NAMALWA (cell line): Measurements from ENCODE around the gene EDC3.
"Not testable (repeated sequence)": the region's sequence is repeated elsewhere in the genome, so short reads cannot be mapped to it uniquely, and the experiment has no call there.

Source experiments
- DNase-seq: peaks from one replicate; pipeline ENCODE4 v3.0.0-alpha.2; 2015; ENCODE audit warnings: low spot score

Gene EDC3

DNA sequence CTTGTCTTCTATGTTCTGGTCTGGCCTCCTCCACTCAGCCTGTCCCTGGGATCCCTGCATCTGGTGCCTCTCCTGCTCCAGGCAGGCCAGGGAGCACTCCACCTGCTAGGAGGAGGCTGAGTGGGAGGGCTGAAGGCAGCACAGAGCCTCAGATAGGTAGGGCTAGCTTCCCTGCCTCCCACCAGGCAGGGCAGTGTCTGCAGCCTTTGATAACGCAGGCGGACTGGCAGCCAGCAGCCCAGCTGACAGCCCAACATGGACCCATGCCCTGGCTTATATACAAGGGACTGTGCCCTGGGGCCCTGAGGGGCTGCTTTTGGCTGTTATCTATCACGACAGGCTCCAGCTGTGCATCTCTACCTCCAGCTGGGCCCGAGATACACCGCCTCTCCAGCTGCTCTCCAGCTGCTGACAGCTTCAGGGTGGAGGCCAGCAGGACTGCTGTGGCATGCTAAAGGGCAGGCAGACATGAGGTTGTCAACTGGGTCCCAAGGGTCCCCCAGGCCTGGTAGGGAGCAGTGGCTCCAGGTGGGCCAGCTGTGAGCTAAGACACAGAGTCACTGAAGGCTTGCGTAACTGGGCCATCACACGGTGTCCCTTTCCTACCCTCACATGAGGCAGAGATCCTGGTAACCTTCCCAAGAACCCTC lies 85.4 kb downstream of the EDC3 start:
- peak; percentile 68 for DNase-seq

- DNase-seq: no peak
These were observed 85.9 kb downstream of the EDC3 start for GRCh38 chr15:74609938-74610301.

GRCh38 chr15:74608786-74609185 lies 87.0 kb downstream of the EDC3 start:
- DNase-seq: no peak

- DNase-seq: no peak
These were observed 90.1 kb downstream of the EDC3 start for GRCh38 chr15:74605795-74606150.

- DNase-seq: no peak
These were observed 90.6 kb downstream of the EDC3 start for GRCh38 chr15:74604983-74605794.

- no peak for DNase-seq
These were observed 91.8 kb downstream of the EDC3 start for GRCh38 chr15:74603789-74604705.

DNA sequence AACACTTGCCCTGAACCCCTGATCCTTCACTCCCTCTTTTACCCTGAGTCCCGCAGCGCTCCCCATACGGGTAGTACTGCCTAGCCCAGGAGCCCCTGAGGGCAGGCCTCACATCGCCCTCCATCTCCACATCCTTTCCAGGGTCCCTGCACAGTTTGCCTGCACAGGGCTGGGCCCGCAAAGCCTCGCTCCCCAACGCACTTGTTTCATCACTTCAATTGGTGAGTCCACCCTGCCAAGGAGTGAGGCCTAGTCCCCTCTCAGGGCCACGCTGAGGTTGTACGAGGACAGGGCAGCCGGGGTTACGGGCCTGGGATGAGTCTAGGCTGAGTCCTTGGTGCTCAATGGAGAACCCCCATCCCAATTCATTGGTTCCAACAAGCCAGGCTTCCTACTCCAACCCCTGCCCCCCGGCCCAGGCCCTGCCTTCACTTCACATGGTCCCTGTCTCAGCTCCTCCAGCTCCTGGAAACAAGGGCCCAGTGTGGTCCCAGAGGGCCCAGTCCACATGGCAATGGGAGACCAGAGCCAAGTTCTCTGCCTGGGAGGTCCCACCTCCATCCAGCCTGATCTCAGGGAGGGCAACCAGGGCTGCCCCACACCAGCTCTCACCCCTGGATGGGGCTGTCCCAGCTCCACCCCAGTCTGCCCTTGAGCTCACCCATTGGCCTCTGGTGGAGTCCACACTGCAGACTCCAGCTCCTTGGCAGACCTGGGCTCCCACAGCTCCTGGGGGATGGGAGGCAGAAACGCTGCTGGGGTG lies 92.6 kb downstream of the EDC3 start:
- DNase-seq: no peak

- DNase-seq: no peak
These were observed 96.7 kb downstream of the EDC3 start for GRCh38 chr15:74599156-74599555.

GRCh38 chr15:74598126-74598842 lies 97.5 kb downstream of the EDC3 start:
- DNase-seq: peak; percentile 85

- not testable (repeated sequence) for DNase-seq
These were observed 98.6 kb downstream of the EDC3 start for GRCh38 chr15:74597146-74597705.

GRCh38 chr15:74596736-74597135 lies 99.1 kb downstream of the EDC3 start:
- DNase-seq: not testable (repeated sequence)

GRCh38 chr15:74595271-74595670 lies 100.6 kb downstream of the EDC3 start:
- DNase-seq: no peak

DNA sequence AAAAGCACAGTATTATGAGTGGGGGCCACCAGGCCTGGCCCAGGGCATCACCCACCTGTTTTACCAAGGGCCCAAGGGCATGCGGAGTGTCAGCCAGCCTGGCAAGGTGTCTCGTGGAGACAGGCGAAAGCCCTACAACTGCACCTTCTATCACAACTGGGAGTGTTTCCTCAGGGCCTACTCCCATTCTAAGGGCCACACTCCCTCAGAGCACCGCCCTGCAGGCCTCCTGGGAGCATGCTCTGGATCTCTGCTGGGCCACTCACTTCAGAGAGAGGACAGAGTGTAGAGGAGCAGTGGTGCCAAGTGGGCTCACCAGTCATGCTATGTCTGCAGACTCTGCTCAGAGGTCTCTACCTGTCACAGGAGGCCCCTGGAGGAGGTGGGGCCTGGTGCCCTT lies 101.4 kb downstream of the EDC3 start:
- DNase-seq: no peak

- no peak for DNase-seq
These were observed 102.7 kb downstream of the EDC3 start for GRCh38 chr15:74593122-74593521.

- no peak for DNase-seq
These were observed 103.6 kb downstream of the EDC3 start for GRCh38 chr15:74592222-74592621.

DNA sequence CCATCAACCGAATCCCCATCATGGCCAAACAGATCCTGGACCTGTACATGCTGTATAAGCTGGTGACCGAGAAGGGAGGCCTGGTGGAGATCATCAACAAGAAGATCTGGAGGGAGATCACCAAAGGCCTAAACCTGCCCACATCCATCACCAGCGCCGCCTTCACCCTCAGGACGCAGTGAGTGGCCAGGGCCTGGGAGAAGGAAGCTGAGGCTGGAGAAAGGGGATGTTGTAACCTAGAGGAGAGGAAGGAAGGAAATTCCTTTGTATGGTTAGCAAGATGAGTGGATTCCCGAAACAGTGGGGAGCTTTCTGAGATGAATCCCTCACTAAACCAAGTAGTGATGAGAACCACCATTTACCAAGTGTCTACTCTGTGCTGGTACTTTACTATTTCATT lies 106.0 kb downstream of the EDC3 start:
- DNase-seq: no peak

DNA sequence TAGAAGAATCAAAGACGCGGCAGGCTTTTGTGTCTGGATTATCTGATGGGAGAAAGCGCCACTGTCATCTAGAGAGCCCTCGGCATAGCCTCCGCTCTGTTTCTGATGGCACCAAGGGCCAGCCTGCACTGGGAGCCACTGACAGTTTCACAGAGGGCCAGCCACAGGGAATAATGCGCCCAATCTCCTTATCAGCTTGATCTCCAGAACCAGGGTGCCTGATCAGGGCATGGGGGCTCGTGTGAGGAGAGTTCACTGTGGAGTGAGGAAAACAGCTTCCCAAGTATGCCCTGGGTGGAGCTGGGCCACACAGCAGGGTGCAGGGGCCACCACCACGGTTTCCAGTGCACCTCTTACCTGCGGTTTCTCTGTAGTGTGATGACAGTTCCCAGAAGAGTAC lies 110.0 kb downstream of the EDC3 start:
- DNase-seq: no peak

DNA sequence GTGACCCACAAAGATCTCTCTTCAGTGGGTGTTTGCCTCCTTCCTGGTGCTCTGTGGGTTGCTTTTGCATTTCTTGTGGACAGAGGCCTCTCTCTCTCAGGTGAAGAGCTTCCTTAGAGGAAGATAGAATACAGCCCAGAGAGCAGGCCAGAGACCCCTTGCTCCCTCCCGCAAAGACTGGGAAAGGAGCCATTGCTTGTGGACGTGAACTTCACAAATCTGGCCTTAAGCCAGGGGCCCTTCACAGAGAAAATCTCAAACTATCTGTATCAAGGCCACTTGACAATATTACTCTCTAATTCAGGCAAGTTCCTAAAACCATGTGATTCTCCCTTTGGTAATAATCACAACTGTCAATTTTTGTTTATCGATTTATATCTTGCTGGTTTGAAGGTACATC lies 110.6 kb downstream of the EDC3 start:
- no peak for DNase-seq

DNA sequence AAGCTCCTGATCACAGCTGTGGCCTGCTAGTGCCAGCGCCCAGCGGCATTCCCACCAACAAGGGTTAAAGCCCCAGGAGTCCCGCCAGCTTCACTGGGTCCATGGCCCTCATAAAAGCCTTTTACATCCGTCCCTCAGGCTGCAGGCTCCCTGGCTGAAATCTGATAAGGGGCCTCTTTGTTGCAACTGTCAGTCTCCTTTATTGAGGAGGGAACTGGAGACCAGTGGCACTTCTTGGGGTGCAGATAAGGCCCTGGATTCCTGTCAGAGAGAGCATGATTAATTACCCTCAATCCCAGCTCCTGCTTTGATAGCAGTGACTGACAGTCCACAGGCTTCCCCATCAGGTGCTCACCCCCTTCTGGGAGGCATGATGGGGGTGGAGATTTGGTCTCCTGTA lies 111.0 kb downstream of the EDC3 start:
- DNase-seq: no peak

DNA sequence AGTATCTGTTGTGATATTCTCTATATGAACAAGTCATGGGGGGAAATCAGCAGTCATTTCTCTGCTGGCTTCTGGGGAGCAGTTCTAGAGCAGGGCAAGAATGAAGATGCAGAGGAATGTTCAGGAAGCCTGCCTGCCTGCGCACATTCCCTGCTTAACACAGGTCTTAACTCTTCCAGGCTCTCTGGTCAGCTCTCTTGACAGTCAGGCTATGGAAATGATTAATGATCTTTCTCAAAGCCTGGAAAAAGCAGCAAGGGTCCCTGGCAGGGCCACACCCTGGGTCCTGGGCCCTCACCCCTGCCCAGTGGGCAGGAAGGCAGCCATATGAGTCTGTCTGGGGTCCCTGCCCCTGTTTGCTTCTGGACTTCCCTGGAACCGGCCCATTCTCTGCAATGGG lies 111.6 kb downstream of the EDC3 start:
- no peak for DNase-seq
